Activated B cell treated with CpG ODN at 0.5 μM for 24 hours (primary cell): ENCODE data around the gene TMPRSS5. TPM values are rescaled to one million over a fixed set of nuclear protein-coding genes. Genes with fewer than 3 reads are reported as not detected.

Source experiments
- ATAC-seq: fragments of 200-7000 bp; cut with Tn5 transposase; one replicate; pipeline ENCODE4 v1.10.0; 2021; ENCODE audit warnings: low read depth, mild to moderate bottlenecking, moderate library complexity
- CTCF ChIA-PET: fragments of 350-600 bp; sonication (Branson Sonifier 250); formaldehyde crosslinking; loops from one replicate; lab custom pipeline; 2021; ENCODE audit warnings: antibody characterized with exemption; lab: Charles Lee
- POLR2A ChIA-PET: fragments of 350-600 bp; sonication (Branson Sonifier 250); formaldehyde crosslinking; loops from one replicate; lab custom pipeline; 2021; ENCODE audit warnings: antibody characterized with exemption; lab: Charles Lee
- DNase-seq: peaks from one replicate; pipeline ENCODE4 v3.0.0; 2022
- H3K27ac Mint-ChIP-seq: one replicate; pipeline ENCODE4 v1.8.0; 2020; ENCODE audit warnings: mixed read lengths
- H3K27me3 Mint-ChIP-seq: one replicate; pipeline ENCODE4 v1.8.0; 2021; ENCODE audit warnings: mixed read lengths
- H3K36me3 Mint-ChIP-seq: one replicate; pipeline ENCODE4 v1.8.0; 2021; ENCODE audit warnings: low read depth, mixed read lengths
- H3K4me1 Mint-ChIP-seq: one replicate; pipeline ENCODE4 v1.8.0; 2021; ENCODE audit warnings: mixed read lengths
- H3K4me3 Mint-ChIP-seq: one replicate; pipeline ENCODE4 v1.8.0; 2020; ENCODE audit warnings: mild to moderate bottlenecking, mixed read lengths
- H3K9me3 Mint-ChIP-seq: one replicate; pipeline ENCODE4 v1.8.0; 2020; ENCODE audit warnings: mixed read lengths
- intact Hi-C: fragments of 100-400 bp; cut with micrococcal nuclease; formaldehyde crosslinking; loops from one replicate; pipeline ENCODE4 v1.15.1; 2024
- total RNA-seq: library from RNA; stranded (reverse); gene quantifications from 2 replicates; pipeline ENCODE4 v1.2.3, GENCODE V29; 2022
- TF ChIP-seq, protein P1 (sequence below): fragments of 200-600 bp; IDR thresholded peaks from one replicate; pipeline ENCODE4 v1.8.0; 2022; ENCODE audit warnings: antibody characterized with exemption, mild to moderate bottlenecking

The TMPRSS5 gene
- total RNA-seq, 1 donor from 2014 or later, result 3.1 TPM

DNA sequence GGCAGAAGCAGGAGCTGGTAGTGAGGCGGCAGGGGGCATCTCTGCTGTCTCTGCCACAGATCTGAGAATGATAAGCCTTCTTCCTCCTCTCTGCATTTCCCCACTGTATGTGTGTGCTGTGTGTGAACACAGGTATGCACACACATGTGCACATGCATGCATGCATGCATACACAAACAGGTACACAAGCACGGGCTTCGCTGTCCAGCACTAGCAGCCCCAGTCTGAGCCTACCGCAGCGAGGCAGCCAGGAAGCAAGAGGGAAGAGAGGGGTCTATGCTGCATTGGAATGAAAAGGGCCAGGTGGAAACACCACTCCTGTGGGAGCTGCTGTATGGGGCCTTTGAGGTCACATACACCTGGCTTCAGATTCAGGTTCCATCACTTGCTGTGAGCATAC is 62.4 kb downstream of the TMPRSS5 start:
- TF ChIP-seq, protein P1, sequence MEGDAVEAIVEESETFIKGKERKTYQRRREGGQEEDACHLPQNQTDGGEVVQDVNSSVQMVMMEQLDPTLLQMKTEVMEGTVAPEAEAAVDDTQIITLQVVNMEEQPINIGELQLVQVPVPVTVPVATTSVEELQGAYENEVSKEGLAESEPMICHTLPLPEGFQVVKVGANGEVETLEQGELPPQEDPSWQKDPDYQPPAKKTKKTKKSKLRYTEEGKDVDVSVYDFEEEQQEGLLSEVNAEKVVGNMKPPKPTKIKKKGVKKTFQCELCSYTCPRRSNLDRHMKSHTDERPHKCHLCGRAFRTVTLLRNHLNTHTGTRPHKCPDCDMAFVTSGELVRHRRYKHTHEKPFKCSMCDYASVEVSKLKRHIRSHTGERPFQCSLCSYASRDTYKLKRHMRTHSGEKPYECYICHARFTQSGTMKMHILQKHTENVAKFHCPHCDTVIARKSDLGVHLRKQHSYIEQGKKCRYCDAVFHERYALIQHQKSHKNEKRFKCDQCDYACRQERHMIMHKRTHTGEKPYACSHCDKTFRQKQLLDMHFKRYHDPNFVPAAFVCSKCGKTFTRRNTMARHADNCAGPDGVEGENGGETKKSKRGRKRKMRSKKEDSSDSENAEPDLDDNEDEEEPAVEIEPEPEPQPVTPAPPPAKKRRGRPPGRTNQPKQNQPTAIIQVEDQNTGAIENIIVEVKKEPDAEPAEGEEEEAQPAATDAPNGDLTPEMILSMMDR, result no peak
- Mint-ChIP-seq H3K36me3 (no peaks in the 10 kb centered on the region), H3K4me3 (no peak overlapping the region), H3K4me1 (no peaks in the 10 kb centered on the region), H3K9me3 (no peaks in the 10 kb centered on the region), H3K27me3 (no peaks in the 10 kb centered on the region), H3K27ac (no peak overlapping the region)
- ATAC-seq, result no peak
- intact Hi-C loops, result no loop called here
- POLR2A ChIA-PET, result no interaction called here
- CTCF ChIA-PET, result interaction anchor here (1.2 kb wide), 1 partner anchor 619 kb away, joined by 4 read pairs; no protein-coding TSS in a partner anchor
- DNase-seq, result no peak

- intact Hi-C loops, result no loop called here
- H3K4me3 Mint-ChIP-seq, result no peak overlapping the region
- H3K27me3 Mint-ChIP-seq, result no peaks in the 10 kb centered on the region
- DNase-seq (no peak), ATAC-seq (no peak)
- H3K4me1 Mint-ChIP-seq, result no peaks in the 10 kb centered on the region
- H3K36me3 Mint-ChIP-seq, result no peaks in the 10 kb centered on the region
- no peaks in the 10 kb centered on the region for H3K9me3 Mint-ChIP-seq
- POLR2A ChIA-PET, result no interaction called here
- TF ChIP-seq, protein P1, result no peak
- H3K27ac Mint-ChIP-seq, result no peak overlapping the region
- CTCF ChIA-PET, result no interaction called here
Measured at GRCh38 chr11:113643006-113643585, 63.0 kb downstream of the TMPRSS5 start.

DNA sequence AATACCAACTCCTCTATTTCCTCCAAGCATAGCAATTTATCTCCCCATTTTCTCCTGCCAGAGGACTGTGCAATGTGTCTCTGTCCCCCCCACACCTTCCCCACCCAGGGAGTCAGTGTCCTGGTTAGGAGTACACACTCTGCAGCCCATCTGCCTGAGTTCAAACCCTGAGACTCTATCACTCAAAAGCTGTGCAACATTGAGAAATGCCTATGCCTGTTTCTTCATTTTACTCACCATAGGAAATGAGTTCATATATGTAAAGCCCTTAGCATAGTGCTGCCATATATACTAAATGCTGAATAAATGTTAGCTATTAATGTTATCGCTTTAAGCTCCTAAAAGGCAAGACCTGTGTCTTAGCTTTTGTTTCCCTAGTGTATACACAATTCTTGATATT is 64.0 kb downstream of the TMPRSS5 start:
- intact Hi-C loops, result no loop called here
- ATAC-seq (no peak), DNase-seq (no peak)
- no peaks in the 10 kb centered on the region for H3K9me3 Mint-ChIP-seq
- no peaks in the 10 kb centered on the region for H3K36me3 Mint-ChIP-seq
- no peak overlapping the region for H3K4me3 Mint-ChIP-seq
- POLR2A ChIA-PET, result no interaction called here
- no peak overlapping the region for H3K27ac Mint-ChIP-seq
- TF ChIP-seq, protein P1, result no peak
- no peaks in the 10 kb centered on the region for H3K27me3 Mint-ChIP-seq
- no peaks in the 10 kb centered on the region for H3K4me1 Mint-ChIP-seq
- CTCF ChIA-PET, result no interaction called here

DNA sequence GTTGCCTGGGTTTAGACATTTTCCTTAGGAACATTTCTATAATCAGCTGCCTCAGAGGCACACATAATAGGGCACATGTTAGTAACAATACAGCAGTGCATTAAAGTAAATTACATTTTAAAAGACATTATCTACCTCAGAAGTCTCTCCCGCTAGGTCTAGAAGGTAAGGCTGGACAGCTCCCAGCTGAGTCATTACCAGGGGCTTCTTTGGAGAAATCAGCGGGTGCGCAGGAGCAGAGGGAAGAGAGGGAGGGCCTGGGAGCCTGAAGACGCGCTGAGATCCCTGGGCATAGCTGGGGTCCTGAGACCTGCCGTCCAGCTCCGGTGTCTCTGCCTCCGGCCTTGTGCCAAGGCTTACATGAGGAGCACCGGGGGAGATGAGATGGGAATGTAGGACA is 67.7 kb downstream of the TMPRSS5 start:
- peaks cover 4% of the 10 kb centered on the region for H3K9me3 Mint-ChIP-seq
- TF ChIP-seq, protein P1, result no peak

DNA sequence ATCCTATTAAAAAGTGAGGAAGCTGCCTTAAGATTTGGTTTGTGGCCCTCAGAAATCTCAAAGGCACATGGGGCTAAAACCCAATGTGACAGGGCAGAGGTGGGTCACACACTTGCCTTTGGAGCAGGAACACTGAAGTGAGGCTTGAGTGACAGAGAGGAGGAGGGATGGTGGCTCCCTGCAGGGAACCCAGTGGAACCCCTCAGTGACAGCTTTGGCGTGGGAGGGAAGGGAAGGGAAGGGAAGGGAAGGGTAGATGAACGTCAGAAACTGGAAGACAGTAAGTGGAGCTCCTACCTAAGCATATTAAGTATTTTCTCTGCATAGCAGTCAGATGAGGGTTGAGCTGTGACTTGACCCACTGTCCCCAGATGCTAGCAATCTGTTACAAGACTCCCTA is 68.5 kb downstream of the TMPRSS5 start:
- no peak overlapping the region for H3K4me3 Mint-ChIP-seq
- ChIA-PET CTCF (no interaction called here), POLR2A (no interaction called here)
- H3K27me3 Mint-ChIP-seq, result no peaks in the 10 kb centered on the region
- no peaks in the 10 kb centered on the region for H3K36me3 Mint-ChIP-seq
- H3K4me1 Mint-ChIP-seq, result no peaks in the 10 kb centered on the region
- H3K27ac Mint-ChIP-seq, result no peak overlapping the region
- TF ChIP-seq, protein P1, result no peak
- ATAC-seq (no peak), DNase-seq (no peak)
- H3K9me3 Mint-ChIP-seq, result peaks cover 4% of the 10 kb centered on the region
- intact Hi-C loops, result no loop called here

More for the DNA sequence above, 67.7 kb downstream of the TMPRSS5 start:
- Mint-ChIP-seq H3K27ac (no peak overlapping the region), H3K27me3 (no peaks in the 10 kb centered on the region), H3K4me3 (no peak overlapping the region), H3K4me1 (no peaks in the 10 kb centered on the region), H3K36me3 (no peaks in the 10 kb centered on the region)
- POLR2A ChIA-PET, result no interaction called here
- CTCF ChIA-PET, result no interaction called here
- DNase-seq, result no peak
- no peak for ATAC-seq
- intact Hi-C loops, result no loop called here

Other genes starting within 250 kb of the TMPRSS5 start
- not detected in 2 replicates for gene DRD2, start 230.9 kb downstream of the TMPRSS5 start, total RNA-seq
- 13.8 and 15.5 TPM in 2 replicates for gene ZW10, start 67.4 kb upstream of the TMPRSS5 start, total RNA-seq
- not detected in 2 replicates for gene CLDN25, start 73.5 kb upstream of the TMPRSS5 start, total RNA-seq
- gene USP28, start 169.3 kb upstream of the TMPRSS5 start, total RNA-seq, result 39.6 and 49.6 TPM in 2 replicates
- 0.10 and 0.22 TPM in 2 replicates for gene HTR3B, start 198.5 kb upstream of the TMPRSS5 start, total RNA-seq